Ovary (tissue), 9 donors: ENCODE measurements around the gene PTX3. TPM values are rescaled to one million over a fixed set of nuclear protein-coding genes. Genes with fewer than 3 reads are reported as not detected.

Experiments
- DNase-seq, 5 donors: peaks; one replicate each; pipeline ENCODE4 v3.0.0-alpha.2; 2019 to 2020
- H3K27ac ChIP-seq, 2 donors: fragments of 200-600 bp; one replicate each; pipeline versions ENCODE4 v1.5.1 to v1.8.0; 2019 to 2022
- H3K27me3 ChIP-seq: fragments of 200-600 bp; one replicate; pipeline ENCODE4 v1.8.0; 2022
- H3K36me3 ChIP-seq: fragments of 200-600 bp; sonication (generic); one replicate; pipeline ENCODE4 v1.5.1; 2019
- H3K4me1 ChIP-seq: one replicate; pipeline ENCODE4 v1.8.1; 2013; ENCODE audit warnings: mild to moderate bottlenecking, moderate library complexity; ENCODE audit not compliant: insufficient read depth
- H3K4me3 ChIP-seq: fragments of 200-600 bp; sonication (generic); one replicate; pipeline ENCODE4 v1.5.1; 2017
- H3K9me3 ChIP-seq, 2 donors: fragments of 200-600 bp in 1 of 2; sonication (generic) in 1 of 2; one replicate each; pipeline versions ENCODE4 v1.5.1 to v1.8.1; 2013 to 2019; ENCODE audit warnings: mild to moderate bottlenecking in 1 of 2, moderate library complexity in 1 of 2
- CTCF ChIP-seq, 3 donors: fragments of 450-650 bp in 2 of 3; fragments of 200-600 bp in 1 of 3; IDR thresholded peaks; one replicate each; pipeline versions ENCODE4 v1.5.1 to v1.8.0; 2016 to 2022; ENCODE audit warnings: antibody characterized with exemption in 3 of 3, mild to moderate bottlenecking in 1 of 3
- EP300 ChIP-seq: sonication (generic); formaldehyde crosslinking; IDR thresholded peaks from one replicate; pipeline ENCODE4 v1.6.1; 2017; ENCODE audit warnings: antibody characterized with exemption
- POLR2A ChIP-seq: fragments of 450-650 bp; IDR thresholded peaks from one replicate; pipeline ENCODE4 v1.6.1; 2017; ENCODE audit warnings: antibody characterized with exemption, mild to moderate bottlenecking, moderate library complexity
- WGBS, 3 donors: extraction: QIAGEN DNeasy Blood & Tissue Kit in 1 of 3; methylation state at CpG; one replicate each; pipeline versions ENCODE4 v1.1.5 to v1.1.7; 2013 to 2017; 5-methylcytosine and 5-hydroxymethylcytosine counted together
- intact Hi-C, 4 donors: fragments of 100-400 bp; cut with DNase I; formaldehyde crosslinking; loops; one replicate each; pipeline versions ENCODE4 v1.11.0 to v1.15.1; 2022 to 2023
- polyA plus RNA-seq, 2 donors: library from polyadenylated mRNA; stranded (reverse); fragments of 200-250 nt in 1 of 2; fragments of 350-450 nt in 1 of 2; fragmentation: Illumina TruSeq in 1 of 2; extraction: RNeasy Lipid Tissue Mini Kit (QIAGEN cat#74804) in 1 of 2; gene quantifications; one replicate each; pipeline ENCODE4 v1.2.3, GENCODE V29; 2013 to 2014
- total RNA-seq, 7 donors: library from RNA; depleted of rRNA in 2 of 7; stranded (reverse); fragments of >200 nt in 2 of 7; fragmentation: NEBNext Ultra II Directional in 3 of 7; extraction: Animal tissue kit (Norgen Biotek cat#: 25700) in 3 of 7; gene quantifications; one replicate each; pipeline versions ENCODE4 v1.1.0 to v1.2.4, GENCODE V29; 2016 to 2023
- donor health status: DM: no; HTN: no; CAD: no; lungs with moderate emphysema.
- donor health status: DM: no; HTN: no; CAD: no.
- donor health status: Bipolar disorder and iron deficiency.
- donor health status: DM: yes; HTN: yes; CAD: no.
- donor health status: DM: no; HTN: no; CAD: no.
- donor health status: DM: yes; HTN: yes; CAD: no.

PTX3 gene
- total and polyA plus RNA-seq, 9 donors, result 0.61 to 3.0 (median 1.7) TPM; not detected in 1

DNA sequence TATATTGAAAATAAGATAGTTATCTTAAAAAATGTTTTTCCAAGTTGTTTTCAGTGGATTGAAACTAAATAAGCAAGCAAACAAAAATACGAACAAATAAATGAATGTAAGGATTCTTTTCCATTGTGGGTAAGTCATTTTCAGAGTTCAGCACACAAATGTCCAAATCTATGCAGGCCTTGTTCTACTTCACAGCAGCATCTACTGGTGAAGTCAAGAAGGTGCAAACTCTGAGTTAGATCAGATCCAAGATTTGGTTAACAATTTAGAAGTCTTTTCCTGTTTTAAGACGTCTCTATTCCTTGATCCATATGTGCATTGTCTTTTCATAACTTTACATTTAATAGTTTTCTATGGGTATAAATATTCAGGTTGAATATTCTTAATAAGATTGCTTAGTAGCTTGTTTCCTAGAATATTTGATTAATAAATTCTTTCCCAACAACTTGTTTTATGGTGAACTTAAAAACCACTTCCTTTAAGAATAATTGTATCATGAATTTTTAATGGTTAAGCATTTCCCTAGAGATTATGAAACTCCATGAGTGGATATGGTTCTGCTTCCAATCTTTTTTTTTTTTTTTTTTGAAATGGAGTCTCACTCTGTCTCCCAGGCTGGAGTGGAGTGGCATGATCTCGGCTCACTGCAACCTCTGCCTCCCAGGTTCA lies 10.5 kb downstream of the PTX3 start:
- 57 to 63% (median 61%) methylated on average over 3 of the region's 3 CpGs for WGBS, 3 donors
- Histone ChIP-seq H3K4me3 (no peak overlapping the region), H3K27me3 (no peaks in the 10 kb centered on the region), H3K36me3 (no peaks in the 10 kb centered on the region), H3K27ac (no peak overlapping the region), H3K9me3 (no peaks in the 10 kb centered on the region), H3K4me1 (no peaks in the 10 kb centered on the region)
- DNase-seq, result no peak
- intact Hi-C loops, result no loop called here
- no peak for TF ChIP-seq EP300

GRCh38 chr3:157452097-157452496 lies 15.4 kb downstream of the PTX3 start:
- no peaks in the 10 kb centered on the region for H3K27me3 ChIP-seq
- no peaks in the 10 kb centered on the region for H3K9me3 ChIP-seq
- no peak overlapping the region for H3K27ac ChIP-seq
- no peak overlapping the region for H3K4me3 ChIP-seq
- WGBS, 3 donors, result 61 to 73% (median 68%) methylated on average over 3 of the region's 3 CpGs
- no peaks in the 10 kb centered on the region for H3K36me3 ChIP-seq
- intact Hi-C loops, result no loop called here
- no peaks in the 10 kb centered on the region for H3K4me1 ChIP-seq
- TF ChIP-seq CTCF (IDR thresholded peaks at IDR 0.05) (no peak), EP300 (no peak), POLR2A (no peak)
- DNase-seq, result no peak

- TF ChIP-seq EP300 (no peak), POLR2A (no peak)
- H3K4me1 ChIP-seq, result no peaks in the 10 kb centered on the region
- no peaks in the 10 kb centered on the region for H3K27me3 ChIP-seq
- H3K36me3 ChIP-seq, result no peaks in the 10 kb centered on the region
- DNase-seq, result no peak
- 59 to 69% (median 62%) methylated on average over 1 of the region's 1 CpG for WGBS, 3 donors
- intact Hi-C loops, result no loop called here
- no peaks in the 10 kb centered on the region for H3K9me3 ChIP-seq
- no peak overlapping the region for H3K27ac ChIP-seq
- H3K4me3 ChIP-seq, result no peak overlapping the region
Observed at GRCh38 chr3:157453824-157454223, 17.2 kb downstream of the PTX3 start.

- intact Hi-C loops, result no loop called here
- Histone ChIP-seq H3K36me3 (no peaks in the 10 kb centered on the region), H3K27ac (no peak overlapping the region), H3K4me3 (no peak overlapping the region), H3K27me3 (no peaks in the 10 kb centered on the region), H3K9me3 (no peaks in the 10 kb centered on the region), H3K4me1 (no peaks in the 10 kb centered on the region)
- WGBS, 3 donors, result 32 to 48% (median 32%) methylated on average over 2 of the region's 2 CpGs
- no peak for DNase-seq
- TF ChIP-seq CTCF (IDR thresholded peaks at IDR 0.05) (no peak), POLR2A (no peak), EP300 (no peak)
Observed at GRCh38 chr3:157459706-157460105, 23.1 kb downstream of the PTX3 start.

GRCh38 chr3:157460253-157460652 lies 23.6 kb downstream of the PTX3 start:
- no peak overlapping the region for H3K27ac ChIP-seq

More at GRCh38 chr3:157460253-157460652, 23.6 kb downstream of the PTX3 start:
- no peaks in the 10 kb centered on the region for H3K36me3 ChIP-seq
- no peaks in the 10 kb centered on the region for H3K4me1 ChIP-seq
- H3K9me3 ChIP-seq, result no peaks in the 10 kb centered on the region
- no peak for DNase-seq
- 50 to 77% (median 65%) methylated on average over 2 of the region's 2 CpGs for WGBS, 3 donors
- TF ChIP-seq POLR2A (no peak), CTCF (IDR thresholded peaks at IDR 0.05) (no peak), EP300 (no peak)
- intact Hi-C loops, result no loop called here
- H3K27me3 ChIP-seq, result no peaks in the 10 kb centered on the region
- no peak overlapping the region for H3K4me3 ChIP-seq
